PC-3 (cell line): ENCODE data around the gene PLEKHO2. TPM values are rescaled to one million over a fixed set of nuclear protein-coding genes. Genes with fewer than 3 reads are reported as not detected.

Experiments
- ATAC-seq: fragments of 200-7000 bp; cut with Tn5 transposase; 2 replicates; pipeline ENCODE4 v1.9.1; 2020; ENCODE audit warnings: mild to moderate bottlenecking, moderate library complexity
- BruUV-seq: library from RNA; stranded (reverse); fragments of 400-500 nt; replicated peaks from 2 replicates; lab custom pipeline; 2021; lab: Mats Ljungman, UMichigan
- CTCF ChIA-PET: fragments of 300-600 bp; sonication (Branson Sonifier 250); formaldehyde crosslinking; loops from one replicate; lab custom pipeline; 2022; ENCODE audit warnings: antibody characterized with exemption; lab: Charles Lee
- POLR2A ChIA-PET: fragments of 300-600 bp; sonication (Branson Sonifier 250); formaldehyde crosslinking; loops from one replicate; lab custom pipeline; 2022; ENCODE audit warnings: antibody characterized with exemption; ENCODE audit not compliant: unreplicated experiment; lab: Charles Lee
- DNase-seq: peaks from one replicate; pipeline ENCODE4 v3.0.0-alpha.2; 2015
- H2AFZ ChIP-seq: fragments of 300-600 bp; sonication (generic); 2 replicates; pipeline ENCODE4 v1.6.0; 2016; ENCODE audit warnings: antibody characterized with exemption, low read length
- H3F3A ChIP-seq: fragments of 300-600 bp; sonication (generic); one replicate; pipeline ENCODE4 v1.6.0; 2017; ENCODE audit warnings: antibody characterized with exemption, low read length, control low read depth, mild to moderate bottlenecking; ENCODE audit not compliant: unreplicated experiment
- H3K27ac ChIP-seq: fragments of 300-600 bp; sonication (generic); 2 replicates; pipeline ENCODE4 v1.5.1; 2016; ENCODE audit warnings: mild to moderate bottlenecking, low read length
- H3K27me3 ChIP-seq: fragments of 300-600 bp; sonication (generic); 2 replicates; pipeline ENCODE4 v1.6.1; 2016; ENCODE audit warnings: low read length, mixed read lengths
- H3K36me3 ChIP-seq: fragments of 300-600 bp; sonication (generic); 2 replicates; pipeline ENCODE4 v1.6.1; 2016; ENCODE audit warnings: low read depth, mixed run types, low read length, mixed read lengths
- H3K4me1 ChIP-seq: fragments of 300-600 bp; sonication (generic); 2 replicates; pipeline ENCODE4 v1.5.1; 2016; ENCODE audit warnings: low read length; ENCODE audit not compliant: insufficient read depth
- H3K4me2 ChIP-seq: fragments of 300-600 bp; sonication (generic); 2 replicates; pipeline ENCODE4 v1.6.0; 2016; ENCODE audit warnings: low read length
- H3K4me3 ChIP-seq: fragments of 300-600 bp; sonication (generic); 2 replicates; pipeline ENCODE4 v1.5.1; 2016; ENCODE audit warnings: mild to moderate bottlenecking, low read length, mixed read lengths
- H3K79me2 ChIP-seq: fragments of 300-600 bp; sonication (generic); 2 replicates; pipeline ENCODE4 v1.6.1; 2017; ENCODE audit warnings: low read length, mixed read lengths
- H3K9ac ChIP-seq: fragments of 300-600 bp; sonication (generic); 2 replicates; pipeline ENCODE4 v1.6.0; 2016; ENCODE audit warnings: mild to moderate bottlenecking, low read length
- H3K9me2 ChIP-seq: fragments of 300-600 bp; sonication (generic); replicated peaks from 2 replicates; pipeline ENCODE4 v1.6.1; 2016; ENCODE audit warnings: mixed run types, low read length, mixed read lengths
- H3K9me3 ChIP-seq: fragments of 300-600 bp; sonication (generic); 2 replicates; pipeline ENCODE4 v1.6.1; 2016; ENCODE audit warnings: low read length, mixed read lengths
- H4K20me1 ChIP-seq: fragments of 300-600 bp; sonication (generic); 2 replicates; pipeline ENCODE4 v1.6.1; 2016; ENCODE audit warnings: low read length, mixed read lengths
- CTCF ChIP-seq: fragments of 300-600 bp; sonication (generic); conservative IDR thresholded peaks from 2 replicates; pipeline ENCODE4 v1.5.1; 2017; ENCODE audit warnings: antibody characterized with exemption, low read depth, mild to moderate bottlenecking, low read length
- EZH2 ChIP-seq: fragments of 300-600 bp; sonication (generic); IDR thresholded peaks from one replicate; pipeline ENCODE4 v1.6.1; 2017; ENCODE audit warnings: antibody characterized with exemption, mild to moderate bottlenecking, low read length; ENCODE audit not compliant: unreplicated experiment
- EZH2phosphoT487 ChIP-seq: fragments of 300-600 bp; sonication (generic); IDR thresholded peaks from 2 replicates; pipeline ENCODE4 v1.6.1; 2018; ENCODE audit warnings: mild to moderate bottlenecking, antibody characterized with exemption, low read length, borderline replicate concordance
- intact Hi-C: fragments of 100-400 bp; cut with micrococcal nuclease; formaldehyde crosslinking; loops from 2 replicates; pipeline ENCODE4 v1.9.0; 2023
- total RNA-seq: library from RNA; depleted of rRNA; stranded (reverse); fragments of >200 nt; gene quantifications from 2 replicates; pipeline ENCODE4 v1.2.3, GENCODE V29; 2014

PLEKHO2 gene
- total RNA-seq, 1 experiment from 2014 or later, result 4.3 TPM

GRCh38 chr15:64897345-64897985 is 55.8 kb downstream of the PLEKHO2 start:
- Histone ChIP-seq H3K27ac (no peak overlapping the region), H3K9me2 (no peaks in the 10 kb centered on the region), H2AFZ (no peak overlapping the region), H3F3A (no peaks in the 10 kb centered on the region), H4K20me1 (no peaks in the 10 kb centered on the region), H3K4me1 (peaks cover 16% of the 10 kb centered on the region), H3K27me3 (no peaks in the 10 kb centered on the region), H3K36me3 (no peaks in the 10 kb centered on the region; the same call in 1 of the 2 replicates), H3K79me2 (no peaks in the 10 kb centered on the region), H3K9me3 (no peaks in the 10 kb centered on the region), H3K9ac (no peak overlapping the region), H3K4me3 (no peak overlapping the region), H3K4me2 (no peak overlapping the region)
- peak; percentile 82 for ATAC-seq
- ChIA-PET CTCF (interaction anchor here (0.6 kb wide), 1 partner anchor 16 kb away, joined by 3 read pairs; no protein-coding TSS in a partner anchor), POLR2A (no interaction called here)
- intact Hi-C loops, result no loop called here
- no peak for TF ChIP-seq EZH2
- no peak for TF ChIP-seq CTCF
- TF ChIP-seq EZH2phosphoT487, result no peak
- BruUV-seq, result no TSS peak
- peak; percentile 49 for DNase-seq

DNA sequence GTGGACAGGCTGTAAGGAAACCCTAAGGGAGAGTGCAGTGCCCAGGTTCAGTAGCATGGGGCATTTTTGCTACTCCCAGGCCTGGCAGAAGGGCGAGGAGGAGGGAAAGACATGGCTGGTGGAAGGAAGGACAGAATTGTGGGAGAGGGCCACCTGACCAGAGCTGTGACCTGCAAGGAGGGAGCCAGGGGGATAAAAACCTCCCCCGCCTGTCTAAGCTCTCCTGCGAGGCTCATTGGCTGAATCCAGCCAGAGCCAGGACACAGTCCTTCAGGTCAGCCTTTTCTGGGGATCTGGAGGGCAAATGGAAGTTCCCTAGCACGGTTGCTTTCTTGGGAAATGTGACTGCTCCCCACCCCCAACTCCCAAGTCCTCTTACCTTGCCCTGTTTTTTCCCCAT is 56.7 kb downstream of the PLEKHO2 start:
- ChIA-PET CTCF (no interaction called here), POLR2A (no interaction called here)
- Histone ChIP-seq H3K27me3 (no peaks in the 10 kb centered on the region), H4K20me1 (no peaks in the 10 kb centered on the region), H3K27ac (no peak overlapping the region), H3K79me2 (no peaks in the 10 kb centered on the region), H3K9ac (no peak overlapping the region), H3K4me3 (no peak overlapping the region), H3K36me3 (no peaks in the 10 kb centered on the region; the same call in 1 of the 2 replicates), H3K9me2 (no peaks in the 10 kb centered on the region), H3F3A (no peaks in the 10 kb centered on the region), H2AFZ (no peak overlapping the region), H3K9me3 (no peaks in the 10 kb centered on the region), H3K4me1 (peaks cover 16% of the 10 kb centered on the region), H3K4me2 (no peak overlapping the region)
- DNase-seq (no peak), ATAC-seq (no peak)
- TF ChIP-seq EZH2, result no peak
- no peak for TF ChIP-seq EZH2phosphoT487
- TF ChIP-seq CTCF, result no peak
- intact Hi-C loops, result no loop called here
- no TSS peak for BruUV-seq

GRCh38 chr15:64901141-64901540 is 59.4 kb downstream of the PLEKHO2 start:
- TF ChIP-seq EZH2phosphoT487 (no peak), CTCF (no peak), EZH2 (no peak)
- BruUV-seq, result no TSS peak
- no peaks in the 10 kb centered on the region for H3K27me3 ChIP-seq
- POLR2A ChIA-PET, result no interaction called here
- no peaks in the 10 kb centered on the region for H3K9me3 ChIP-seq
- H3K4me3 ChIP-seq, result no peak overlapping the region
- intact Hi-C loops, result no loop called here
- no peaks in the 10 kb centered on the region for H3F3A ChIP-seq
- H3K79me2 ChIP-seq, result no peaks in the 10 kb centered on the region
- DNase-seq, result no peak
- CTCF ChIA-PET, result no interaction called here
- no peak overlapping the region for H3K27ac ChIP-seq
- no peak overlapping the region for H3K4me2 ChIP-seq
- H4K20me1 ChIP-seq, result no peaks in the 10 kb centered on the region
- peaks cover 9% of the 10 kb centered on the region for H3K4me1 ChIP-seq
- H3K36me3 ChIP-seq, result no peaks in the 10 kb centered on the region; the same call in 1 of the 2 replicates
- H2AFZ ChIP-seq, result no peak overlapping the region
- no peak for ATAC-seq
- no peak overlapping the region for H3K9ac ChIP-seq
- H3K9me2 ChIP-seq, result no peaks in the 10 kb centered on the region
